Cerebellar nuclear complex (tissue), 1 donor: ENCODE measurements around the gene BPIFB6.

Experiments
- DNase-seq, 2 experiments: peaks; one replicate each; lab custom pipeline; 2025; lab: John Stamatoyannopoulos, UW

Gene BPIFB6

DNA sequence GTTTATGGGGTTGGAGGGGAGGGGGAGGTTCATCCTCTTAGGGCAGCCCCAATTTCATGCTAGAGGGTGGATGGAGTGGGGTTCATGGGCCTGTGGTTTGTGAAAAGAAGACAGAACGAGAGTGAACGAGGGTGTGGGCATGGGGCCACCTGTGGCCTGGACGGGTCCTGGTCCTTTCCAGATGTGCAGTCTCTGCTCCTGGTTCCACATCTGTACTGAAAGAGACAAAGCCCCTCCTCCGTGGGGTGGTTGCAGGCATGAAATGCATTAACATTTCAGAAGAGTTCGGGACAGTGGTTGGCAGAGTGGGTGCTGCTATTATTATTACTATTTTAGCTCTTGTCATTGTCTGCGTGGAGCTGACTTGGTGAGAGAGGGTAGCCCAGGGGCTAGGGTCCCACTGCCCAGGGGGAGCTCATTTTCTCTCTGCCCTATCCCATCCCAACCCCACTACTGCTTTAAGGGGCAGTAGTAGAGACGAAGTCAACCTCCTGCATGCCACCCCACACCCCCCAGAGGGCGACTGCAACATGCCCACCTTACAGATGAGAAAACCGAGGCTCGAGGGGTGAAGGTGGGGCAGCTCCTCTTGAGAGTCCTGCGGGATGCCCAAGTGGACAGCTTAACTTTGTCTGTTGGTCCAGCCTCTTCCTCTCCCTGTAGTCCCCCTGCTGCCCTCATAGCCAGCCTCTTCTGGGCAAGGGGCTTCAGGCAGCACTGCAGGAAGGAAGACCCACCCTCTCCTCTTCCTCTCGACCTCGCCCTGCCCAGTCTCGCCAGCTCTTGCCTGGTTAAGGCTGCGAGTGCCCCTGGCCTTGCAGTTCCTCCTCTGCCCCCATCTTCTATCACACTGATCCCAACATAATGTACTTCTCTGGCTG, 15.5 kb upstream of the BPIFB6 start:
- no peak for DNase-seq

DNA sequence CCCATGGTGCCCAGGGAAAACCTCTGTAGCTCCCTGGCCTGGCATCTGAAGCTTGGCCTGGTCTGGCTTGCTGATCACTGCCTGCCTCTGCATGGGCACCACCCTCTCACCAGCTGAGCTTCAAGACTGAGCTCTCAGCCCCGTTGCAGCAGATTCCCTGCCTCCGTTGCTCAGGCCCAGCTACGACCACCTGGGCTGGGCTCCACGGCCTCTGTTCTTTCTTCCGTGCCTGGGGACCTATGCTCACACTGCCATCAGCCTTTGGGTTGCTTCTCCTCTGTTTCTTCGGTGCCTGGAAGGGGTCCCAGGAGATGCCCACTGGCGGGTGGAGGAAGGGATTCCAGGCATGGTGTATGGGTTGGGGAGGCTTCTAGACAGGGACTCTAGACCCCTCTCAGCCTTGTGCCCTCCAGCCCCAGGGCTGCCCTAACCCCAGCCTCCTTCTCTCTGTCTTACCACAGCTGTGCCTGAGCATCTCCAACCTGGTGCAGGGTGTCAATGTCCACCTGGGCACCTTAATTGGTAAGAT, 14.8 kb upstream of the BPIFB6 start:
- DNase-seq, result no peak

DNA sequence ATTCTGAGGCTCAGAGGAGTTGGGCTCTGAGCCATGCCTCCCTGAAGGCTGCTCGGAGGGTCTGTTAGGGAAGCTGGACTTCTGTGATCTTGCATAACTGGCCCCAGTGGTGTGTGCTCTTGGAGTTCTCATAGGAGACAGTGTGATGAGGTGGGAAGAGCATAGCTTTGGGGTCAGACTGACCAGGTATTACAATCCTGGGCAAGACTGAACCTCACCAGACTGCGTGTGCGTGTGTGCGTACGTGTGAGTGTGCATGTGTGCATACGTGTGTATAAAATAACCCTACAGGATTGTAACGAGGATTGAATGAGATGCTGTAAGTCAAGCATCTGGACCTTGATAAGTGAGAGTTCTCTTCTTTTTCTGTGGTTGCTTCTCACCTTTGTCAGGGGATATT, 13.9 kb upstream of the BPIFB6 start:
- no peak for DNase-seq

DNA sequence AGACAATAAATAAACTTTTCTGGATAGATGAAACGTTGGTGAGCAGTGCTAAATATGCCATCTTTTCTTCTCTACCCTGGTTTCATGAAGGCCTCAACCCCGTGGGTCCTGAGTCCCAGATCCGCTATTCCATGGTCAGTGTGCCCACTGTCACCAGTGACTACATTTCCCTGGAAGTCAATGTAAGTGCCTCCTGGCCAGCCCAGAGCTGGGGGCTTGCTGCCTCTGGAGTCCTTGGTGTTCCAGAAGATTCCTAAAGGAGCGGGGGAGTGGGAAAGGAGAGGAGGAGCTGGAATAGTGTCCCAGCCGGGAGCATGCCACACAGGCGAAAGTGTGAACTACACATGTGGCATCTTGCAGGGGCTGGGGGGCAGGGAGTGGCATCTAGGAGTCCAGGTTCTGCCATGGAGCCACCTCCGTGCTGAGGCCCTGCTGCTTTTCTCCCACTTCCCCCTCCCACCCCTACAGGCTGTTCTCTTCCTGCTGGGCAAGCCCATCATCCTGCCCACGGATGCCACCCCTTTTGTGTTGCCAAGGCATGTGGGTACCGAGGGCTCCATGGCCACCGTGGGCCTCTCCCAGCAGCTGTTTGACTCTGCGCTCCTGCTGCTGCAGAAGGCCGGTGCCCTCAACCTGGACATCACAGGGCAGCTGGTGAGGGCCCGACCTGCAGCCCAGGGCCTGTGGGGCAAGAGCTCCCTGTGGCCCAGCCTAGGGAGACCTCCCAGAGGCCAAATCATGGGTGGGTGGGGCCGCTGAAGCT, 13.1 kb upstream of the BPIFB6 start:
- DNase-seq, result no peak

DNA sequence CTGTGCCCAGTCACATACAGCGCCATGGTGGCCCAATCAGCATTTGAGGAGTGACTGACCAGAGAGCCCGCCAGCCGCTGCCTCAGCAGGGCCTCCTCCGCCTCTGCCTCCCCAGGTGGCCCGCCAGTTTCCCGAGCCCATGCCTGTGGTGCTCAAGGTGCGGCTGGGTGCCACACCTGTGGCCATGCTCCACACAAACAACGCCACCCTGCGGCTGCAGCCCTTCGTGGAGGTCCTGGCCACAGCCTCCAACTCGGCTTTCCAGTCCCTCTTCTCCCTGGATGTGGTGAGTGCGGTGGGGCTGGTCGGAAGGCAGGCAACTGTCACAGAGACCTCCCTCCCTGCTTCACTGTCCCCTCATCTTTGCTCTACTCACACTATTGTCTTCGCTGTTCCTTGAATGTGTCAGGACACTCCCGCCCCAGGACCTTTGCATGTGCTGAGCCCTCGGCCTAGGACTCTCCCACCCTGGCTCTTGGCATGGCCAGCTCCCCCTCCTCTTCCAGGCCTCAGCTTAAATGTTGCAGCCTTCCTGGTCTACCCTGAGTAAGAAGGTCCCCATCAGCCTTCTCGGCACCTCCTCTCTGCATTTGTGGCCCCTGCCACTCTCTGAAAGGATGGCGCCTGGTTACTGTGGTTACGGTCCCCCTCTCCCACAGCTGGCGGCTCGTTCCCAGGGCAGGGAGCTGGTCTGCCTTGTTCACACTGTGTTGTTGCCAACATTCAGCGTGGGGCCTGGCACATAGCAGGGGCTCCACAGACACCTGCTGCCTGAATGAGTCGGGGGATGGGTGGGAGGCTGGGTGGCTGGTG, 11.8 kb upstream of the BPIFB6 start:
- no peak for DNase-seq

DNA sequence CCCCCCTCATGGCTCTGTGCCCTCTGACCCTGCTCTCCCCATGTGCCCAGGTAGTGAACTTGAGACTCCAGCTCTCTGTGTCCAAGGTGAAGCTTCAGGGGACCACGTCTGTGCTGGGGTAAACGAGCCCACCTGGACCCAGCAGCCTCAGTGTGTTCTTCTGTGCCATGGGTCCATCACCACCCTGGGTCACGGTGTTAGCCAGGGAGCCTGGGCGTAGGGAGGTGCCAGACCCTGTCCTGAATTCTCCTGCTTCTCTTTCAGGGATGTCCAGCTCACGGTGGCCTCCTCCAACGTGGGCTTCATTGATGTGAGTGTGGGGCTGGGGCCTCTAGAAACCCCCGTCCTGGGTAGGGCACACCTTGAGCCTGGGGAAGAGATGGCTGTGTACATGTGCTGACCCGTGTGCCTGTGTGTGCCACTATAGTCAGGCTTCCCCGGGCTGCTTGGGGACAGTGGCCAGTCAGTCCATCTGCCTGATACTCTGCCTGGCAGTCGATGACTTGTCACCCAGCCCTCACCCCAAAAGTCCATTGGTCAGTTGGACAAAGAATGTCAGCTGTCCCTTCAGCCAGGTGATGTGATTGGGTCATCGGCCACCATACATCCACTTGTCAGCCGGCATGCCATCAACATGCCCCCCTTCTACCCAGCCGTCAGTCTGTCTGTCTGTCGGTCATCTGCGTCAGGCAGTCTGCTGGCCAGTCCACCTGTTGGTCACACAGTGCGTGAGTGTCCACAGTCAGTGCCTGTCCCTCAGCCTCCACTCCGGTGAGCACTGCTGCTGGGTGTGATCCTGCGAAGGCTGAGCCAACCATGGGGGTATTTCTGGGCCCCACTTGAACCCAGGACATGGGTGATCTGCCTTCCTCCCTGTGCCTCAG, 10.9 kb upstream of the BPIFB6 start:
- no peak for DNase-seq

DNA sequence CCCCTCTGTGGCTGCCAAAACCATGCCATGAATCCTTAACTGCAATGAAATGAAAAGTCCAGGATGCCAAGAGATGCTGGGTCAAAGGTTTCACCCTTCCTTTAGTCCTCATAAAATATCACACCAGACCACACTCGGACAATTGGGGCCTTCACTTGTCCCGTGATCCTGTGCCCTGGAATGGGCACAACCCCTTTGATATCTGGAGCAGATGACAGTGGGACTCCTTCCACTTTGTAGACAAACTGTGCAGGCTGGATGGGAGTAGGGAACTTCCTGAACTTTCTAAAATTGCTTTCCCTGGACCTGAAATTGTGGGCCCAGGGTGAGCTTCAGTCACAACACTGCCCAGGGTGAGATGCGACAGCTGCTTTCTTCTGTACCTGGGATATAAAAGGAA, 9.6 kb upstream of the BPIFB6 start:
- no peak for DNase-seq

DNA sequence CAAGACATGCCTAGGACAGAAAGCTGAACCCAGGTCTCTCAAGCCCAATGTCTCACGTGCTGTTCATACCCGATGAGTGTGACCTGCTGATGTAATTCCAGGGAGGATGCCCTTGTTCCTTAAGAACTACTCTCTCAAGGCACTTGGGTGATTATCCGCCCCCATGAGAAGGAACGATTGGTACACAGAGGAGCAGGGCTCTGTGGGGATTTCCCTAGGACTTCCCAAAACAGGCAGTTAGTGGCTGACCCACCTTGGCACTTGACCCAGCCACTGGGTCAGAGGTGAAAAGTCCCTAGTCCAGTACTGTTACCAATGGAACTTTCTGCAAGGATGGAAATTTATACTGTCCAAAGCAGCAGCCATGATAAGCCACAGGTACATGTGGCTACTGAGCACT, 9.2 kb upstream of the BPIFB6 start:
- DNase-seq, result no peak

DNA sequence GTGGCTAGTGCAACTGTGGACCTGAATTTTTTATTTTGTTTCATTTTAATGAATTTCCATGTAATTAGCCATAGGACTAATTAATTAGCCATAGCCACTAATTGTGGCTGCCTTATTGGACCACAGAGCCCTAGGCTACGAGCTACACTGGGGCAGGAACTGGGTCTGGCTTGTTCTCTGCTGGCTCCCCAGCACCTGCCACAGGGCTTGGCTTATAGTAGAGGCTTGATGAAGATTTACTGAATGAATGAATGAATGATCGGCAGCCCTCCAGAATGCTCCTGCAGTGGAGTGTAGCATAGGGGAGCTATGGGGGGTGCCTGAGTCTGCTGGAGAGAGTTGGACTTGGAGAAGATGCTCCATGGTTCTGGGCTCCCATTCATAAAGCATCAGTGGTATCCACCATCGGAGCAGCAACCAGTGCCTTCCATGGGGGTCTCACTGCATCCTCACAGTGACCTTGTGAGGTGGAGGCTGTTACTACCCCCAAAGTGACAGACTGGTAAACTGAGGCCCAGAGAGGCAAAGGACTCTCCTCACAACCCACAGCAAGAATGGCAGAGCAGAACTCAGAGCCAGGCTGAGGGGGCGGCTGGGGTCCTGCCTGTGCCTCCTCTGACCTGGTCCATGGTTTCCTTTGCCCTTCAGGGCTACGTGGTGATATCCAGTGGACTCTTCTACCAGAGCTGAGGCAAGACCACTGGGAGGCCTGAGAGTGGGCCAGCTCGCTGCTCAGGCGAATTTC, 8.6 kb upstream of the BPIFB6 start:
- DNase-seq, result no peak

DNA sequence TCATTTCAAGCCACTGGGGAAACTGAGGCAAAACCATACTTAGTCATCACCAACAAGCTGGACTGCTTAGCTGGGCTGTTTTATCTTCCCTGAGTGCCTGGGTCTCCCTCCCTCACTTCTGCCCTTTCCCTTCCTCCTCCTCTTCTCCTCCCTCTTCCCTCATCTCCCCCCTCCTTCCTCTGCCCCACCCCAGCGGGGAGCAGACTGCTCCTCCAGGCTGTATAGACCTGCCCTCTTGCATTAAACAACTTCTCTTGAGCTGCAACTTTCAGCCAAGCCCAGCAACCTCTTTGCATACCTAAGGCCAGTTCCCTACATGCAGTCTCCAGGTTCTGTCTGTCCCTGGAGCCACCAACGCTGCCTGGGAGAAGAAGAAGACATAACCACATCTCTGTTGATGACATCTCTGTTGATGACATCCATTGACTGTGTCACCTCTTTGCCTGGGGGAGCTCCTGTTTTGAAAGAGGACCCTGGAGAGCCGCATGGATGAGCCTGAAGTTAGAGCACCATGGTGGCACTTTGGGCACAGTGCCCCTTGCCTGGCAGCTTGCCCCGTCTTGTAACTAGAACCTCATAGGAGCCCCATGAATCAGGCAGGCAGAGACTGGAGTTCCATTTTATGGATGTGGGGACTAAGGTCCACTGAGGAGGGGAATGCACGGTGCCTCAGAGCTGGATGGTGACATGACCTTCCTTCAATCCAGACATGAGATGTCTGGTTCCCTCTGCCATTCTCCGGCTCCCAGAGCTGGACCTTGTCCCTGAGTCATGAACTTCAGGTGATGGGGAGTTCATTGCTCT, 7.8 kb upstream of the BPIFB6 start:
- DNase-seq, result no peak

DNA sequence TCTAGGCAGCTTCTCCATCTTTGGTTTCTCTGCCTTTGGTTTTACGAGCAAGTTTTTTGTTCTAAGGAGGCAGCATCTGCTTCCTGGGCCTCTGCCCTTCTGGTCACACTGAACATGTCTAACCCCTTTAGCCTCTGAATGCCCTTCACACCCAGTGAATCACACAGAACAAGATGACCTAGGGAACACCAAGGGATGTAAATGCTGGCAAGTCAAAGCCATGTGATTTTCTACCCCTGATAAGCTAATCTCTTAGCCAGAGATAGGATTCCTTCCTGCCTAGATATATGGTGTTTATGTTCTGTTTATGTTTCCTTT, 7.2 kb upstream of the BPIFB6 start:
- DNase-seq, result no peak

DNA sequence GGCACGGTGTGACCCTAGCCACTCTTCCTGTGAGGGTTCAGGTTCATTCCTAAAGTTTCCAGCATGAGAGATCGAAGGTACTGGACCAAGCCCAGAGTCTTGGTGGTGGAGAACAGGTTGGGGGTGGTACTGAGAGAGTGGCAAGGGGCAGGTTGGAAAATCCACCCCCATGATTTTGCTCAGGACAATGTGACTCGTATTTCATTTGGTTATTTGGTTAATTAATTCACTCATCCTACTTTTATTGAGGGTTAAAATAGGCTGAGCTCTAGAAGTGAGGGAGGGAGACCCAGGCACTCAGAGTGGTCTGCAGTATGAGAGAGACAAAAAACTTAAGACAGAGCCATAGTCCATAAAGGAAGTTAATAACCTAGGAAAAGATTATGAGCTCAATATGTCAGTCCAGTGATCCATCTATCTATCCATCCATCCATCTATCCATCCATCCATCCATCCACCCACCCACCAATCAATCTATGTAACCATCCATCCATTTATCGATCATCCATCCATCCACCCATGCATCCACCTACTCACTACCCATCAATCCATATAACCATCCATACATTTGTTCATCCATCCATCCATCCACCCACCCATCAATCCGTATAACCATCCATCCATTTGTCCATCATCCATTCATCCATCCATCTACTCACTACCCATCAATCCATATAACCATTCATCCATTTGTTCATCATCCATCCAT, 6.7 kb upstream of the BPIFB6 start:
- DNase-seq, result no peak

DNA sequence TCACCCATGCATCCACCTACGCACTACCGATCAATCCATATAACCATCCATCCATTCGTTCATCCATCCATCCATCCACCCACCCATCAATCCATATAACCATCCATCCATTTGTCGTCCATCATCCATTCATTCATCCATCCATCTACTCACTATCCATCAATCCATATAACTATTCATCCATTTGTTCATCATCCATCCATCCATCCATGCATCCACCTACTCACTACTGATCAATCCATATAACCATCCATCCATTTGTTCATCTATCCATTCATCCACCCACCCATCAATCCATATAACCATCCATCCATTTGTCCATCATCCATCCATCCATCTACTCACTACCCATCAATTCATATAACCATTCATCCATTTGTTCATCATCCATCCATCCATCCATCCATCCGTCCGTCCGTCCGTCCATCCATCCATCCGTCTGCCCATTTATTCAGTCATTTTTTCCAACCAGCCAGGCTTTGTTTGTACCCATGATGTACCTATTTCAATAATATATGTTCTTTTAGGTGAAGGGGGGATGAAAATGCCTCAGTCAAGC, 6.1 kb upstream of the BPIFB6 start:
- no peak for DNase-seq

DNA sequence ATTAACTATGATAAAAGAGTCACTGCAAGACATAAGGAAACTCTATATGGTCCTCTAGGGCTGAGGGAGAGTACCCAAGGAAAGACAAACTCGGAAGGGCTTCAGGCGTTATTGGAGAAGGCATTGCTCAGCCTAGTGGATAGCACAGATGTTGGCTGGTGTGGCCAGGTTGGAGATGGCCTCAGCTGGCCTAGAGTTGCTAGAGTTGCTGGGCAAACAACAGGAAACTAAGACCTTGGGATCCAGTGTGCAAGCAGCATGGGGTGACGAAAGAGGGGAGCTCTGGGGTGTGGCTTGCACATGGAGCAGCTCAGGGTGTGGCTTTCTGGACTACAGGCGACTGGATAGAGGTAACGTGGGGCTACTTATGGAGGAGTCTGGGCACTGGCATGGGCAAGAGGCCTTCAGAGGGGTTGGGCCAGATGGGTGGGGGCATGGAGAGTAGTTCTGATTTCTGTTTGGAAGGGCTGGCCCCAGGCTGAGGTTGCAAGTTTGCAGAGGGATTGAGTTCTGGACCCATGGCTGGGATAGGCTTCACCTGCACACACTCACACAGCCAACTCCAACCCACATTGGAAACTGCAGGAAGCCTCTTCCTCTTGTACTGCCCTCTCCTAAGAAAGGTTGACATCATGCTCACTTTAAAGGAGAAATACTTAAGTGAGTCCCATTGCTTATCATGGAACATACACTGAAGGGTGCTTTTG, 5.2 kb upstream of the BPIFB6 start:
- no peak for DNase-seq

DNA sequence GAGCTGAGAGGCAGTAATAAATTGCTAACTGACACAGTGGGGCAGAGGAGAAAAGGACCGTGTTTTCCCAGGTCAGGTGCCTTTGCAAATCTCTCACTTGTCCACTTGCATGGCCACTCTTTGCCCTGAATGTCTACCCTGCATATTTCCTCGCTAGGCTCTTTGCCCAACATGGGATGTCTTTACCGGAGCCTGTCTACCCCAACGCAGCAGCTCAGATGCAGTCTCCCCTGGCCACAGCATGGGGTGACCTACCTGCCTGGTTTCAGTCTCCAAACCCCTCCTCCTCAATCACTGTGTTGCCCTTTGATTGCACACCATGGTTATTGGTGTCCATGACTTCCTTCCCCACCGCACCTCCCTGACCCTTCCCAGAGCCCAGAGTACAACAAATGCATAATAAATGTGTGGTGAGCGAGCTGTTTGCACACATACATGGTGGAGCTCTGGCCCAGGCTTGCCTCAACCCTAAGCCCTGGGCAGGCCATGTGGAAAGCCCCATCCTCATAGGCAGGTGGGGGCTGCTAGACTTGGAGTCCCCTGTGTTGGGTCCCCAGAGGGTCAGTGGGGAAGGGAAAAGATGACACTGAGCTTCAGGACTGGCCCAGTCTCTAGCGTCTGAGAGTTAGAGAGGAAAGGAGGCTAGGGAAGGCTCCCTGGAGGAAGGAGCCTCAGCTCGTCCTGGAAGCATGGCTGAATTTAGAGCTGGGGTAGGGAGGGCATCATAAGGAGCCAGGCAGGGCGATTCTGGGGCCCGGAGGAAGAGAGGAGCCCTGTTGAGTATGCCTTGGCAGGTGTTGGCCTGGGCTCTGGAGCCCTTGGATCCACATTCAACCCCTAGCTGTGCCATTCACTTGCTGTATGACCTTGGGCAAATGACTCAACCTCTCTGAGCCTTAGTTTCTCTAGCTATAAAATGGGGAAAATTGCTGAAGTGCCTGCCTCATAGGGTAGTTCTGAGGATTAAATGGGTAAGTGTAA, 4.4 kb upstream of the BPIFB6 start:
- no peak for DNase-seq

DNA sequence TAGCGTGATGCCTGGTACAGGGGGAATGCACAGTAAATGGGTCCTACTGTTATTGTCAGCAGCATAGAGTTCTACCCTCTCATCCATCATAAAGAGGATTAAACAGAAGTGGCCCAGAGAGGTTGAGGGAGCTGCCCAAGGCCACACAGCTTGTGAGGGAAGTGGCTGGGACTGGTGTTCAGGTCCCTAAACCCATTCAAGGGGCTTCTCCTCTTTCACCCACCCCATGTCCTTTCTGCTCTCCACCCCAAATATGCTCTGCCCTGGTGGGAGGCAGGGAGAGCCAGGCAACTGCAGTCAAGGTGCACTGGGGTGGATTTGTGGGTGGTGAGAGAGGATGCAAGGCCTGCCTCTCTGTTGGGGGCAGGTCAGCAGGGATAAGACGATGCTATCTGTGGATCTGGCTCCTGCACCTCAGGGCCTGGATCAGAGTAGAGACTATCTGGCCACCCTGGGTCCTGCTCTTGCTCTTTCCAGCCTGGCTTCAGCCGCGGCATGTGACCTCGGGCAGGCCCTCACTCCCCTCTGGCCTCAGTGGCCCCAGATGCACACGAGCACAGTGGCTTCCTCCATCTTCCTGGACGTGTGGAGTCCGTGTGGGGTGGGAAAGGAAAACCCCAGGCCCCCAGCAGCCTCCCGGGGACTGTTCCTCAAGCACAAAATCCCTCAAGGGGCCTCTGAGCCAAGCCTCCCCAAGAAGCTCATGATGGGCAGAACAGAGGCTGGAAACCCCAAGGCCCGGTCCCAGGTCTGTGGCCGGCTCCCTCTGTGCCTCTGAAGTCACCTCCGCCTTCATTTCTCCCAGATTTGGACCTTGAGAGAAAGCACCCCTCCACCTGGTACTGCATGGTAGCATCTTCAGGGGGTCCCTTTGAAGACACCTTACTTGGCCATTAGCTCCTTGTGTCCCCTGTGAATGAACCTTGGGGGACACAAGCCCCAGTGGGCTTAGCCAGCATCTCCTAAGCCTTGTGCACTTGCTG, 3.4 kb upstream of the BPIFB6 start:
- no peak for DNase-seq
